K562 (cell line): ENCODE data around the gene RBKS.

Source experiments
- CCAR2 ChIP-seq: fragments of 200-400 bp; formaldehyde crosslinking; IDR thresholded peaks from 2 replicates; pipeline ENCODE4 v1.6.1; 2017; ENCODE audit warnings: mild to moderate bottlenecking, low read depth, low read length
- NCOR1 ChIP-seq: fragments of 450-650 bp; IDR thresholded peaks from 2 replicates; pipeline ENCODE4 v1.6.1; 2016; ENCODE audit warnings: mild to moderate bottlenecking, moderate library complexity
- POLR2A ChIP-seq: fragments of 450-650 bp; conservative IDR thresholded peaks from 2 replicates; pipeline ENCODE4 v1.6.1; 2016
- RBM15 ChIP-seq: fragments of 200-400 bp; formaldehyde crosslinking; IDR thresholded peaks from 2 replicates; pipeline ENCODE4 v1.6.1; 2018; ENCODE audit warnings: mild to moderate bottlenecking, low read length, moderate library complexity; ENCODE audit not compliant: insufficient read depth
- SMARCA4 ChIP-seq: fragments of 450-650 bp; IDR thresholded peaks from 2 replicates; pipeline ENCODE4 v1.6.1; 2016
- TF ChIP-seq, protein P1 (sequence below): sonication (generic); formaldehyde crosslinking; IDR thresholded peaks from 2 replicates; pipeline ENCODE4 v1.8.1; 2022; ENCODE audit warnings: missing genetic modification reagents
- TF ChIP-seq, protein P2 (sequence below): sonication (generic); formaldehyde crosslinking; IDR thresholded peaks from 2 replicates; pipeline ENCODE4 v1.8.0; 2022; ENCODE audit warnings: mild to moderate bottlenecking, missing genetic modification reagents
- TF ChIP-seq, protein P3 (sequence below): fragments of 450-650 bp; IDR thresholded peaks from 2 replicates; pipeline ENCODE4 v1.6.1; 2018; ENCODE audit not compliant: partially characterized antibody
- TF ChIP-seq, protein P4 (sequence below): fragments of 450-650 bp; IDR thresholded peaks from 2 replicates; pipeline ENCODE4 v1.6.1; 2017; ENCODE audit warnings: antibody characterized with exemption

DNA sequence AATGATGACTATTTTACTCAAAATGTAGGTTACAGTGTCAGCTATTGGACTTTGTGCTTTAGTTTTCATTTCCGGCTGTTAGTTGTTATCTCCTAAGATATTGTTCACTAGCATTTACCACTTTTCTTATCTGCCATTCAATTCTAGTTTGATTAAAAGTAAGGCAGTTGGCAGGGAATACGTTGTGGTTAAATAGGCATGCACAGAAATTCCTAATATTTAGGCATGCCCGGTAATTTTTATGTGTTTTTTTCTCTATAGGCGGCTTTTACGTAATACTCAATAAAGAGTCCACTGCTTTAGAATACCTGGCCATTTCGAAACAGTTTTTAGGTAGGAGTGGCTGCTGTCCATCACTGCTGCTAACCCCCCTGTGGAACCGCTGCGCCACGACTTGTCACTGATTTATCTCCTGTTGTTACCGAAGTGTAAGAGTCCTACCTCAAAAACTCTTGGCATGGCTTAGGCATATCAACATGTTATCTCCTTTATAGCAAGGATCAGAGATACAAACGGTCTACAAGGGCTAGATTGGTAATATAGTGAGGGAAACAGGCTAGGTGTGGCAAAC lies 39.8 kb upstream of the RBKS start:
- TF ChIP-seq, protein P1, sequence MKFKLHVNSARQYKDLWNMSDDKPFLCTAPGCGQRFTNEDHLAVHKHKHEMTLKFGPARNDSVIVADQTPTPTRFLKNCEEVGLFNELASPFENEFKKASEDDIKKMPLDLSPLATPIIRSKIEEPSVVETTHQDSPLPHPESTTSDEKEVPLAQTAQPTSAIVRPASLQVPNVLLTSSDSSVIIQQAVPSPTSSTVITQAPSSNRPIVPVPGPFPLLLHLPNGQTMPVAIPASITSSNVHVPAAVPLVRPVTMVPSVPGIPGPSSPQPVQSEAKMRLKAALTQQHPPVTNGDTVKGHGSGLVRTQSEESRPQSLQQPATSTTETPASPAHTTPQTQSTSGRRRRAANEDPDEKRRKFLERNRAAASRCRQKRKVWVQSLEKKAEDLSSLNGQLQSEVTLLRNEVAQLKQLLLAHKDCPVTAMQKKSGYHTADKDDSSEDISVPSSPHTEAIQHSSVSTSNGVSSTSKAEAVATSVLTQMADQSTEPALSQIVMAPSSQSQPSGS (CRISPR knock-in tag) = no peak
- no peak for TF ChIP-seq POLR2A
- no peak for TF ChIP-seq NCOR1
- TF ChIP-seq, protein P2, sequence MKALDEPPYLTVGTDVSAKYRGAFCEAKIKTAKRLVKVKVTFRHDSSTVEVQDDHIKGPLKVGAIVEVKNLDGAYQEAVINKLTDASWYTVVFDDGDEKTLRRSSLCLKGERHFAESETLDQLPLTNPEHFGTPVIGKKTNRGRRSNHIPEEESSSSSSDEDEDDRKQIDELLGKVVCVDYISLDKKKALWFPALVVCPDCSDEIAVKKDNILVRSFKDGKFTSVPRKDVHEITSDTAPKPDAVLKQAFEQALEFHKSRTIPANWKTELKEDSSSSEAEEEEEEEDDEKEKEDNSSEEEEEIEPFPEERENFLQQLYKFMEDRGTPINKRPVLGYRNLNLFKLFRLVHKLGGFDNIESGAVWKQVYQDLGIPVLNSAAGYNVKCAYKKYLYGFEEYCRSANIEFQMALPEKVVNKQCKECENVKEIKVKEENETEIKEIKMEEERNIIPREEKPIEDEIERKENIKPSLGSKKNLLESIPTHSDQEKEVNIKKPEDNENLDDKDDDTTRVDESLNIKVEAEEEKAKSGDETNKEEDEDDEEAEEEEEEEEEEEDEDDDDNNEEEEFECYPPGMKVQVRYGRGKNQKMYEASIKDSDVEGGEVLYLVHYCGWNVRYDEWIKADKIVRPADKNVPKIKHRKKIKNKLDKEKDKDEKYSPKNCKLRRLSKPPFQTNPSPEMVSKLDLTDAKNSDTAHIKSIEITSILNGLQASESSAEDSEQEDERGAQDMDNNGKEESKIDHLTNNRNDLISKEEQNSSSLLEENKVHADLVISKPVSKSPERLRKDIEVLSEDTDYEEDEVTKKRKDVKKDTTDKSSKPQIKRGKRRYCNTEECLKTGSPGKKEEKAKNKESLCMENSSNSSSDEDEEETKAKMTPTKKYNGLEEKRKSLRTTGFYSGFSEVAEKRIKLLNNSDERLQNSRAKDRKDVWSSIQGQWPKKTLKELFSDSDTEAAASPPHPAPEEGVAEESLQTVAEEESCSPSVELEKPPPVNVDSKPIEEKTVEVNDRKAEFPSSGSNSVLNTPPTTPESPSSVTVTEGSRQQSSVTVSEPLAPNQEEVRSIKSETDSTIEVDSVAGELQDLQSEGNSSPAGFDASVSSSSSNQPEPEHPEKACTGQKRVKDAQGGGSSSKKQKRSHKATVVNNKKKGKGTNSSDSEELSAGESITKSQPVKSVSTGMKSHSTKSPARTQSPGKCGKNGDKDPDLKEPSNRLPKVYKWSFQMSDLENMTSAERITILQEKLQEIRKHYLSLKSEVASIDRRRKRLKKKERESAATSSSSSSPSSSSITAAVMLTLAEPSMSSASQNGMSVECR = no peak
- TF ChIP-seq, protein P3, sequence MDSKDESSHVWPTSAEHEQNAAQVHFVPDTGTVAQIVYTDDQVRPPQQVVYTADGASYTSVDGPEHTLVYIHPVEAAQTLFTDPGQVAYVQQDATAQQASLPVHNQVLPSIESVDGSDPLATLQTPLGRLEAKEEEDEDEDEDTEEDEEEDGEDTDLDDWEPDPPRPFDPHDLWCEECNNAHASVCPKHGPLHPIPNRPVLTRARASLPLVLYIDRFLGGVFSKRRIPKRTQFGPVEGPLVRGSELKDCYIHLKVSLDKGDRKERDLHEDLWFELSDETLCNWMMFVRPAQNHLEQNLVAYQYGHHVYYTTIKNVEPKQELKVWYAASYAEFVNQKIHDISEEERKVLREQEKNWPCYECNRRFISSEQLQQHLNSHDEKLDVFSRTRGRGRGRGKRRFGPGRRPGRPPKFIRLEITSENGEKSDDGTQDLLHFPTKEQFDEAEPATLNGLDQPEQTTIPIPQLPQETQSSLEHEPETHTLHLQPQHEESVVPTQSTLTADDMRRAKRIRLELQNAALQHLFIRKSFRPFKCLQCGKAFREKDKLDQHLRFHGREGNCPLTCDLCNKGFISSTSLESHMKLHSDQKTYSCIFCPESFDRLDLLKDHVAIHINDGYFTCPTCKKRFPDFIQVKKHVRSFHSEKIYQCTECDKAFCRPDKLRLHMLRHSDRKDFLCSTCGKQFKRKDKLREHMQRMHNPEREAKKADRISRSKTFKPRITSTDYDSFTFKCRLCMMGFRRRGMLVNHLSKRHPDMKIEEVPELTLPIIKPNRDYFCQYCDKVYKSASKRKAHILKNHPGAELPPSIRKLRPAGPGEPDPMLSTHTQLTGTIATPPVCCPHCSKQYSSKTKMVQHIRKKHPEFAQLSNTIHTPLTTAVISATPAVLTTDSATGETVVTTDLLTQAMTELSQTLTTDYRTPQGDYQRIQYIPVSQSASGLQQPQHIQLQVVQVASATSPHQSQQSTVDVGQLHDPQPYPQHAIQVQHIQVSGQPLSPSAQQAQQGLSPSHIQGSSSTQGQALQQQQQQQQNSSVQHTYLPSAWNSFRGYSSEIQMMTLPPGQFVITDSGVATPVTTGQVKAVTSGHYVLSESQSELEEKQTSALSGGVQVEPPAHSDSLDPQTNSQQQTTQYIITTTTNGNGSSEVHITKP = no peak
- no peak for TF ChIP-seq CCAR2
- no peak for TF ChIP-seq RBM15
- no peak for TF ChIP-seq SMARCA4
- TF ChIP-seq, protein P4, sequence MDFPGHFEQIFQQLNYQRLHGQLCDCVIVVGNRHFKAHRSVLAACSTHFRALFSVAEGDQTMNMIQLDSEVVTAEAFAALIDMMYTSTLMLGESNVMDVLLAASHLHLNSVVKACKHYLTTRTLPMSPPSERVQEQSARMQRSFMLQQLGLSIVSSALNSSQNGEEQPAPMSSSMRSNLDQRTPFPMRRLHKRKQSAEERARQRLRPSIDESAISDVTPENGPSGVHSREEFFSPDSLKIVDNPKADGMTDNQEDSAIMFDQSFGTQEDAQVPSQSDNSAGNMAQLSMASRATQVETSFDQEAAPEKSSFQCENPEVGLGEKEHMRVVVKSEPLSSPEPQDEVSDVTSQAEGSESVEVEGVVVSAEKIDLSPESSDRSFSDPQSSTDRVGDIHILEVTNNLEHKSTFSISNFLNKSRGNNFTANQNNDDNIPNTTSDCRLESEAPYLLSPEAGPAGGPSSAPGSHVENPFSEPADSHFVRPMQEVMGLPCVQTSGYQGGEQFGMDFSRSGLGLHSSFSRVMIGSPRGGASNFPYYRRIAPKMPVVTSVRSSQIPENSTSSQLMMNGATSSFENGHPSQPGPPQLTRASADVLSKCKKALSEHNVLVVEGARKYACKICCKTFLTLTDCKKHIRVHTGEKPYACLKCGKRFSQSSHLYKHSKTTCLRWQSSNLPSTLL = no peak
